H1 (cell line): ENCODE results near the gene BPIFB2. TPM values are rescaled to one million over a fixed set of nuclear protein-coding genes. Genes with fewer than 3 reads are reported as not detected.

Source experiments
- CTCF ChIA-PET: fragments of 300-600 bp; sonication (Branson Sonifier 250); formaldehyde crosslinking; loops from one replicate; lab custom pipeline; 2021; ENCODE audit not compliant: partially characterized antibody; lab: Charles Lee
- POLR2A ChIA-PET: fragments of 300-600 bp; sonication (Branson Sonifier 250); formaldehyde crosslinking; loops from one replicate; lab custom pipeline; 2021; ENCODE audit warnings: inconsistent platforms; ENCODE audit not compliant: partially characterized antibody; lab: Charles Lee
- DNase-seq, 2 experiments: peaks; one replicate each; pipeline versions ENCODE4 v3.0.0 to v3.0.0-alpha.2; 2010 to 2022; ENCODE audit warnings: low spot score in 2 of 2, low read depth in 1 of 2, mixed read lengths in 1 of 2
- FAIRE-seq: peaks from 2 replicates; lab custom pipeline; 2011; peaks lifted over from hg19 to GRCh38; lab: Jason Lieb, UNC
- H2AFZ ChIP-seq: 2 replicates; pipeline ENCODE4 v1.8.1; 2012; ENCODE audit warnings: low read length, inconsistent platforms
- H2AK5ac ChIP-seq: 2 replicates; pipeline ENCODE4 v1.6.1; 2013; ENCODE audit warnings: low read depth, low read length
- H2BK120ac ChIP-seq: replicated peaks from 2 replicates; pipeline ENCODE3; 2013; ENCODE audit warnings: low read depth, low read length, inconsistent platforms
- H2BK12ac ChIP-seq: 2 replicates; pipeline ENCODE4 v1.6.1; 2013; ENCODE audit warnings: low read depth, low read length
- H2BK15ac ChIP-seq: 2 replicates; pipeline ENCODE4 v1.6.1; 2013; ENCODE audit warnings: low read length
- H2BK20ac ChIP-seq: 2 replicates; pipeline ENCODE4 v1.6.1; 2013; ENCODE audit warnings: low read length
- H2BK5ac ChIP-seq: 2 replicates; pipeline ENCODE4 v1.6.1; 2013; ENCODE audit warnings: low read depth, low read length
- H3K14ac ChIP-seq: 2 replicates; pipeline ENCODE4 v1.6.1; 2013; ENCODE audit warnings: inconsistent platforms; ENCODE audit not compliant: insufficient read length
- H3K18ac ChIP-seq: 2 replicates; pipeline ENCODE4 v1.6.1; 2013; ENCODE audit warnings: low read length; ENCODE audit errors: extremely low read depth
- H3K23ac ChIP-seq: 2 replicates; pipeline ENCODE4 v1.6.1; 2013; ENCODE audit warnings: inconsistent platforms; ENCODE audit not compliant: insufficient read length
- H3K23me2 ChIP-seq: 2 replicates; pipeline ENCODE4 v1.6.1; 2013; ENCODE audit warnings: low read depth, low read length
- H3K27ac ChIP-seq: 2 replicates; pipeline ENCODE4 v1.6.1; 2011; ENCODE audit warnings: low read depth, low read length, inconsistent platforms
- H3K27me3 ChIP-seq, 4 experiments: replicated peaks in 1 of 4; 1 replicate in 1 of 4; 2 replicates in 3 of 4; pipeline versions ENCODE4 v1.6.1 to v1.8.1; 2011 to 2013; ENCODE audit warnings: low read length in 3 of 4, mild to moderate bottlenecking in 3 of 4, inconsistent platforms in 2 of 4, mixed read lengths in 2 of 4, moderate library complexity in 1 of 4; ENCODE audit not compliant: control insufficient read depth in 3 of 4, insufficient read depth in 3 of 4; ENCODE audit errors: extremely low read depth in 1 of 4
- H3K36me3 ChIP-seq, 4 experiments: 2 replicates each; pipeline versions ENCODE4 v1.6.1 to v1.8.1; 2011 to 2013; ENCODE audit warnings: mild to moderate bottlenecking in 4 of 4, low read length in 3 of 4, moderate library complexity in 2 of 4, control low read depth in 1 of 4, inconsistent platforms in 1 of 4; ENCODE audit not compliant: insufficient read depth in 4 of 4, control insufficient read depth in 2 of 4
- H3K4ac ChIP-seq: replicated peaks from 2 replicates; pipeline ENCODE3; 2013; ENCODE audit warnings: low read length, low read depth, mixed read lengths, inconsistent platforms; ENCODE audit not compliant: insufficient read length
- H3K4me1 ChIP-seq, 4 experiments: replicated peaks in 1 of 4; 1 replicate in 1 of 4; 2 replicates in 3 of 4; pipeline versions ENCODE4 v1.6.1 to v1.8.1; 2011 to 2013; ENCODE audit warnings: low read length in 3 of 4, inconsistent platforms in 2 of 4, mixed read lengths in 1 of 4; ENCODE audit not compliant: insufficient read depth in 4 of 4, control insufficient read depth in 3 of 4
- H3K4me2 ChIP-seq, 2 experiments: 2 replicates each; pipeline versions ENCODE4 v1.6.1 to v1.8.1; 2011 to 2013; ENCODE audit warnings: low read depth in 2 of 2, low read length in 2 of 2, control low read depth in 1 of 2, inconsistent platforms in 1 of 2, mild to moderate bottlenecking in 1 of 2; ENCODE audit not compliant: insufficient read depth in 1 of 2
- H3K4me3 ChIP-seq, 4 experiments: fragments of 200-600, 300-600 bp in 1 of 4; sonication (generic), shearing (Covaris generic), sonication (Bioruptor Twin) in 1 of 4; 2 replicates each; pipeline versions ENCODE4 v1.5.1 to v1.8.1; 2011 to 2016; ENCODE audit warnings: low read length in 4 of 4, low read depth in 3 of 4, control low read depth in 2 of 4, inconsistent platforms in 2 of 4, mild to moderate bottlenecking in 2 of 4, mixed read lengths in 1 of 4, moderate library complexity in 1 of 4; ENCODE audit not compliant: insufficient read depth in 2 of 4; ENCODE audit errors: extremely low read depth in 1 of 4
- H3K56ac ChIP-seq: replicated peaks from 2 replicates; pipeline ENCODE3; 2013; ENCODE audit warnings: low read depth, mild to moderate bottlenecking, mixed read lengths, low read length, inconsistent platforms; ENCODE audit not compliant: insufficient read length
- H3K79me1 ChIP-seq: 2 replicates; pipeline ENCODE4 v1.6.1; 2013; ENCODE audit warnings: low read depth, low read length, control low read depth
- H3K79me2 ChIP-seq, 2 experiments: 2 replicates each; pipeline versions ENCODE4 v1.6.1 to v1.8.1; 2012 to 2013; ENCODE audit warnings: low read length in 2 of 2, mild to moderate bottlenecking in 2 of 2, inconsistent platforms in 1 of 2; ENCODE audit not compliant: insufficient read depth in 2 of 2, control insufficient read depth in 1 of 2
- H3K9ac ChIP-seq, 4 experiments: replicated peaks in 1 of 4; 1 replicate in 1 of 4; 2 replicates in 3 of 4; pipeline versions ENCODE4 v1.6.1 to v1.8.1; 2011 to 2013; ENCODE audit warnings: low read depth in 3 of 4, low read length in 3 of 4, control low read depth in 2 of 4, mild to moderate bottlenecking in 2 of 4, moderate library complexity in 2 of 4, inconsistent platforms in 1 of 4; ENCODE audit errors: extremely low read depth in 1 of 4
- H3K9me3 ChIP-seq, 2 experiments: 2 replicates each; pipeline versions ENCODE4 v1.6.1 to v1.8.1; 2012 to 2013; ENCODE audit warnings: mild to moderate bottlenecking in 2 of 2, moderate library complexity in 2 of 2, control low read depth in 1 of 2, inconsistent platforms in 1 of 2, low read depth in 1 of 2, low read length in 1 of 2, mixed read lengths in 1 of 2; ENCODE audit not compliant: insufficient read depth in 2 of 2
- H4K20me1 ChIP-seq, 2 experiments: replicated peaks in 1 of 2; 2 replicates each; pipeline versions ENCODE3 to v1.8.1; 2011 to 2013; ENCODE audit warnings: inconsistent platforms in 2 of 2, low read length in 2 of 2, mild to moderate bottlenecking in 1 of 2; ENCODE audit not compliant: insufficient read depth in 2 of 2, control insufficient read depth in 1 of 2
- H4K5ac ChIP-seq: 2 replicates; pipeline ENCODE4 v1.6.1; 2013; ENCODE audit warnings: low read length, low read depth, mixed read lengths, inconsistent platforms; ENCODE audit not compliant: insufficient read length
- H4K8ac ChIP-seq: 2 replicates; pipeline ENCODE4 v1.8.0; 2013; ENCODE audit warnings: mild to moderate bottlenecking, moderate library complexity, low read length, inconsistent platforms; ENCODE audit not compliant: insufficient read depth; ENCODE audit errors: extremely low read depth
- H4K91ac ChIP-seq: replicated peaks from 2 replicates; pipeline ENCODE3; 2013; ENCODE audit warnings: low read length, mixed read lengths, inconsistent platforms; ENCODE audit not compliant: insufficient read length
- BACH1 ChIP-seq: IDR thresholded peaks from 2 replicates; pipeline ENCODE4 v1.6.1; 2012; ENCODE audit warnings: low read length, improper control_type of control experiment
- CHD1 ChIP-seq: IDR thresholded peaks from 2 replicates; pipeline ENCODE4 v1.6.1; 2012; ENCODE audit warnings: low read depth, low read length, improper control_type of control experiment
- POLR2A ChIP-seq, 2 experiments: IDR thresholded peaks; 1 replicate in 1 of 2; 2 replicates in 1 of 2; pipeline ENCODE4 v1.6.1; 2011; ENCODE audit warnings: low read depth in 2 of 2, low read length in 2 of 2, mild to moderate bottlenecking in 2 of 2; ENCODE audit errors: control extremely low read depth in 1 of 2
- TEAD4 ChIP-seq: IDR thresholded peaks from 2 replicates; pipeline ENCODE4 v1.6.1; 2012; ENCODE audit warnings: low read depth, low read length, inconsistent platforms, mixed read lengths
- WGBS, 2 experiments: shearing (Covaris generic) in 1 of 2; methylation state at CpG; one replicate each; pipeline versions ENCODE4 v1.1.6 to v1.1.7; 2013 to 2015; ENCODE audit warnings: low lambda C conversion rate in 2 of 2, mixed read lengths in 2 of 2, inconsistent platforms in 1 of 2, low coverage in 1 of 2, missing lambda C conversion rate in 1 of 2; ENCODE audit not compliant: insufficient replicate concordance in 2 of 2, insufficient coverage in 1 of 2, insufficient read length in 1 of 2; ENCODE audit errors: extremely low coverage in 1 of 2, missing lambda C conversion rate in 1 of 2; 5-methylcytosine and 5-hydroxymethylcytosine counted together
- polyA plus RNA-seq, 7 experiments: library from polyadenylated mRNA; depleted of rRNA in 3 of 7; stranded (reverse) in 5 of 7; unstranded in 2 of 7; fragments of >200 nt in 5 of 7; fragments of 200-250 nt in 2 of 7; gene quantifications; 1 replicate in 5 of 7; 2 replicates in 1 of 7; 4 replicates in 1 of 7; pipeline versions ENCODE4 v1.2.1 to v1.2.3, GENCODE V29; 2011 to 2013; ENCODE audit warnings: missing spikeins in 2 of 7, mixed read lengths in 2 of 7
- total RNA-seq: library from RNA; stranded (reverse); fragmentation: NEBNext Ultra II Directional; extraction: Animal tissue kit (Norgen Biotek cat#: 25700); gene quantifications from 2 replicates; pipeline ENCODE4 v1.2.1, GENCODE V29; 2021
- TF ChIP-seq, protein P1 (sequence below): IDR thresholded peaks from 2 replicates; pipeline ENCODE4 v1.6.1; 2012; ENCODE audit warnings: inconsistent platforms

The BPIFB2 gene
- total and polyA plus RNA-seq, 2 of the 8 experiments (the other 6 are each of a cell fraction or from before 2014, with no cell fraction given): not detected

GRCh38 chr20:33034115-33034514, 26.6 kb downstream of the BPIFB2 start:
- Histone ChIP-seq H2BK120ac (no peak overlapping the region), H3K27me3 (no peaks in the 10 kb centered on the region), H4K8ac (no peak overlapping the region), H3K23me2 (peaks cover 7% of the 10 kb centered on the region; the same call in 1 of the 2 replicates), H2BK15ac (no peak overlapping the region), H4K91ac (no peak overlapping the region), H3K4me2 (no peak overlapping the region), H3K9ac (no peak overlapping the region), H3K23ac (no peak overlapping the region), H3K9me3 (no peaks in the 10 kb centered on the region), H2AK5ac (no peak overlapping the region), H3K27ac (no peak overlapping the region), H3K18ac (no peak overlapping the region), H3K4me3 (no peak overlapping the region), H3K4ac (no peak overlapping the region), H3K14ac (no peak overlapping the region), H3K56ac (no peak overlapping the region), H4K20me1 (no peaks in the 10 kb centered on the region), H2BK20ac (no peak overlapping the region), H2AFZ (no peak overlapping the region), H3K79me1 (no peaks in the 10 kb centered on the region), H3K36me3 (no peaks in the 10 kb centered on the region), H2BK12ac (no peak overlapping the region), H3K79me2 (no peaks in the 10 kb centered on the region), H2BK5ac (no peak overlapping the region), H4K5ac (no peak overlapping the region), H3K4me1 (no peaks in the 10 kb centered on the region)
- no peak for DNase-seq
- TF ChIP-seq BACH1 (no peak), POLR2A (IDR thresholded peaks at IDR 0.05; ENCODE audit: control extremely low read depth in 1 of 2, low read depth in 2 of 2, low read length in 2 of 2) (no peak), CHD1 (no peak), TEAD4 (no peak)
- TF ChIP-seq, protein P1, sequence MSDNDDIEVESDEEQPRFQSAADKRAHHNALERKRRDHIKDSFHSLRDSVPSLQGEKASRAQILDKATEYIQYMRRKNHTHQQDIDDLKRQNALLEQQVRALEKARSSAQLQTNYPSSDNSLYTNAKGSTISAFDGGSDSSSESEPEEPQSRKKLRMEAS: no peak
- ChIA-PET POLR2A (no interaction called here), CTCF (no interaction called here)
- no peak for FAIRE-seq
- WGBS, 2 experiments: 78% methylated on average over 5 of the region's 5 CpGs; no CpG with 5 or more reads in 1 of the 2 experiments
